HepG2 (cell line): ENCODE measurements around the gene SLC6A16. TPM values are rescaled to one million over a fixed set of nuclear protein-coding genes. Genes with fewer than 3 reads are reported as not detected.
A peak's percentile ranks its signal among the peaks of the same experiment; 100 is the strongest.

ENCODE experiments used
- ATAC-seq: fragments of 200-7000 bp; cut with Tn5 transposase; 3 replicates; pipeline ENCODE4 v1.9.1; 2020; ENCODE audit warnings: mild to moderate bottlenecking, moderate library complexity
- Bru-seq: library from RNA; stranded (reverse); fragments of 400-500 nt; gene quantifications from one replicate; lab custom pipeline; 2021; lab: Mats Ljungman, UMichigan
- BruChase-seq, 2 experiments: library from RNA; stranded (reverse); fragments of 400-500 nt; gene quantifications; one replicate each; lab custom pipeline; 2021; lab: Mats Ljungman, UMichigan
- BruUV-seq: library from RNA; stranded (reverse); fragments of 400-500 nt; replicated peaks from 2 replicates; lab custom pipeline; 2021; lab: Mats Ljungman, UMichigan
- CTCF ChIA-PET: fragments of 300-600 bp; formaldehyde crosslinking; extraction: SDS; loops from one replicate; lab custom pipeline; 2021; ENCODE audit warnings: low total read pairs, inconsistent platforms, low intra/inter-chr PET ratio; lab: Yijun Ruan, JAX
- POLR2A ChIA-PET: fragments of 350-600 bp; sonication (Branson Sonifier 250); formaldehyde crosslinking; loops from one replicate; lab custom pipeline; 2020; ENCODE audit warnings: antibody characterized with exemption, inconsistent platforms; lab: Yijun Ruan, JAX
- DNase-seq: peaks from one replicate; pipeline ENCODE4 v3.0.0-alpha.2; 2015; ENCODE audit warnings: low spot score
- FAIRE-seq: peaks from 3 replicates; lab custom pipeline; 2011; peaks lifted over from hg19 to GRCh38; lab: Jason Lieb, UNC
- H2AFZ ChIP-seq: one replicate; pipeline ENCODE4 v1.6.1; 2011; ENCODE audit warnings: low read length, inconsistent platforms
- H3K27ac ChIP-seq: fragments of 300-600 bp; 3 replicates; pipeline ENCODE4 v1.8.0; 2011; ENCODE audit warnings: mixed run types, mild to moderate bottlenecking, mixed read lengths, low read length, inconsistent platforms; ENCODE audit not compliant: insufficient read depth; ENCODE audit errors: extremely low read length
- H3K27me3 ChIP-seq, 2 experiments: fragments of 200-600 bp in 1 of 2; 2 replicates in 1 of 2; 3 replicates in 1 of 2; pipeline versions ENCODE4 v1.6.0 to v1.8.0; 2011; ENCODE audit warnings: low read length in 2 of 2, mild to moderate bottlenecking in 2 of 2, moderate library complexity in 2 of 2, inconsistent platforms in 1 of 2; ENCODE audit not compliant: insufficient read depth in 2 of 2, control insufficient read depth in 1 of 2
- H3K36me3 ChIP-seq, 2 experiments: fragments of 200-600 bp in 1 of 2; replicated peaks in 1 of 2; 2 replicates in 1 of 2; 3 replicates in 1 of 2; pipeline versions ENCODE4 v1.5.1 to v1.8.0; 2011; ENCODE audit warnings: low read length in 2 of 2, inconsistent platforms in 1 of 2; ENCODE audit not compliant: insufficient read depth in 2 of 2, control insufficient read depth in 1 of 2
- H3K4me1 ChIP-seq: 2 replicates; pipeline ENCODE4 v1.5.1; 2012; ENCODE audit warnings: low read length, inconsistent platforms; ENCODE audit not compliant: insufficient read depth
- H3K4me2 ChIP-seq: 2 replicates; pipeline ENCODE4 v1.6.0; 2011; ENCODE audit warnings: low read depth, low read length, inconsistent platforms
- H3K4me3 ChIP-seq, 3 experiments: fragments of 200-600 bp in 1 of 3; sonication (generic), shearing (Covaris generic) in 1 of 3; replicated peaks in 1 of 3; 2 replicates each; pipeline ENCODE4 v1.5.1; 2011 to 2016; ENCODE audit warnings: low read length in 3 of 3, inconsistent platforms in 2 of 3, low read depth in 2 of 3, mild to moderate bottlenecking in 2 of 3, control low read depth in 1 of 3, mixed read lengths in 1 of 3; ENCODE audit not compliant: insufficient read depth in 1 of 3
- H3K79me2 ChIP-seq: one replicate; pipeline ENCODE4 v1.6.1; 2011; ENCODE audit warnings: low read length, inconsistent platforms; ENCODE audit not compliant: insufficient read depth
- H3K9ac ChIP-seq: 2 replicates; pipeline ENCODE4 v1.6.0; 2011; ENCODE audit warnings: mild to moderate bottlenecking, low read depth, low read length, inconsistent platforms; ENCODE audit not compliant: insufficient read depth
- H3K9me3 ChIP-seq: 2 replicates; pipeline ENCODE4 v1.5.1; 2012; ENCODE audit warnings: mild to moderate bottlenecking, low read length
- H4K20me1 ChIP-seq: 2 replicates; pipeline ENCODE4 v1.6.0; 2011; ENCODE audit warnings: inconsistent platforms, mild to moderate bottlenecking, low read length, moderate library complexity; ENCODE audit not compliant: insufficient read depth
- AGO2 ChIP-seq: fragments of 200-400 bp; formaldehyde crosslinking; optimal IDR thresholded peaks from 2 replicates; pipeline ENCODE3; 2017; ENCODE audit warnings: mild to moderate bottlenecking, low read depth, low read length, moderate library complexity
- EEA1 ChIP-seq: sonication (generic); formaldehyde crosslinking; IDR thresholded peaks from 2 replicates; pipeline ENCODE4 v1.5.1; 2020; ENCODE audit warnings: mild to moderate bottlenecking, missing genetic modification reagents, borderline replicate concordance
- JUND ChIP-seq: sonication (generic); formaldehyde crosslinking; IDR thresholded peaks from 2 replicates; pipeline ENCODE4 v1.8.0; 2022; ENCODE audit warnings: mild to moderate bottlenecking, missing genetic modification reagents
- NR2F1 ChIP-seq, 2 experiments: fragments of 450-650 bp in 1 of 2; formaldehyde crosslinking in 1 of 2; IDR thresholded peaks; 2 replicates each; pipeline versions ENCODE4 v1.5.0 to v1.6.1; 2016 to 2020; ENCODE audit warnings: mild to moderate bottlenecking in 1 of 2, missing compliant biosample characterization in 1 of 2, missing genetic modification reagents in 1 of 2, moderate library complexity in 1 of 2
- PAXIP1 ChIP-seq: sonication (generic); formaldehyde crosslinking; conservative IDR thresholded peaks from 2 replicates; pipeline ENCODE4 v1.4.0; 2020; ENCODE audit warnings: mild to moderate bottlenecking, missing genetic modification reagents, moderate library complexity
- ZNF224 ChIP-seq: sonication (generic); formaldehyde crosslinking; IDR thresholded peaks from 2 replicates; pipeline ENCODE4 v1.5.0; 2020; ENCODE audit warnings: mild to moderate bottlenecking, missing genetic modification reagents
- ZNF775 ChIP-seq: sonication (generic); formaldehyde crosslinking; IDR thresholded peaks from 2 replicates; pipeline ENCODE4 v1.4.0; 2020; ENCODE audit warnings: missing genetic modification reagents, mild to moderate bottlenecking, moderate library complexity, borderline replicate concordance
- ZNF878 ChIP-seq: sonication (generic); formaldehyde crosslinking; IDR thresholded peaks from 2 replicates; pipeline ENCODE4 v1.8.1; 2023; ENCODE audit warnings: mild to moderate bottlenecking, missing genetic modification reagents, moderate library complexity
- ZUFSP ChIP-seq: sonication (generic); formaldehyde crosslinking; IDR thresholded peaks from 2 replicates; pipeline ENCODE4 v1.9.0; 2021; ENCODE audit warnings: missing genetic modification reagents, mild to moderate bottlenecking, borderline replicate concordance
- WGBS: methylation state at CpG from one replicate; pipeline ENCODE4 v1.1.6; 2017; ENCODE audit warnings: low lambda C conversion rate; 5-methylcytosine and 5-hydroxymethylcytosine counted together
- in situ Hi-C: cut with HindIII; loops from 2 replicates; pipeline ENCODE4 v1.10.0; 2017; ENCODE audit warnings: low pct_unique_long_range_greater_than_20kb; ENCODE audit not compliant: extremely low pct_ligation_motif_present
- intact Hi-C: fragments of 100-400 bp; cut with micrococcal nuclease; formaldehyde crosslinking; loops from one replicate; pipeline ENCODE4 v1.10.0; 2022; ENCODE audit not compliant: unreplicated experiment
- long read RNA-seq, 2 experiments: library from RNA in 1 of 2; library from polyadenylated mRNA in 1 of 2; stranded (forward) in 1 of 2; unstranded in 1 of 2; transcript quantifications; one replicate each; pipeline ENCODE4 v2.0.0, GENCODE V29; 2019 to 2022
- polyA minus RNA-seq, 3 experiments: library from RNA; depleted of rRNA, polyadenylated mRNA; stranded (reverse); fragments of >200 nt; gene quantifications; 2 replicates each; pipeline ENCODE4 v1.2.3, GENCODE V29; 2011; ENCODE audit warnings: low replicate concordance in 1 of 3
- polyA plus RNA-seq, 8 experiments: library from polyadenylated mRNA; depleted of rRNA in 3 of 8; stranded (reverse) in 7 of 8; unstranded in 1 of 8; fragments of >200 nt; fragmentation: Illumina TruSeq in 4 of 8; extraction: Trizol in 4 of 8; gene quantifications; 2 replicates each; pipeline versions ENCODE4 v1.2.1 to v1.2.3, GENCODE V29; 2011 to 2016; ENCODE audit warnings: low read depth in 4 of 8, missing spikeins in 1 of 8, mixed read lengths in 1 of 8; ENCODE audit not compliant: insufficient read depth in 1 of 8
- total RNA-seq, 5 experiments: library from RNA; depleted of rRNA; stranded (reverse); fragments of >200 nt; fragmentation: Illumina TruSeq; extraction: Trizol; gene quantifications; 2 replicates each; pipeline ENCODE4 v1.2.3, GENCODE V29; 2016; ENCODE audit warnings: low read depth in 1 of 5

Gene SLC6A16
- total RNA-seq (2016; rRNA removed; fragmentation: Illumina TruSeq; extraction: Trizol) (0.07 TPM in 1 of 2 replicates, not detected in the other), polyA plus RNA-seq (2011; rRNA removed) (0.18 and 0.22 TPM in 2 replicates), polyA minus RNA-seq (2011; rRNA and poly(A)+ RNA removed; ENCODE audit: low replicate concordance) (0.20 and 1.2 TPM in 2 replicates), Bru-seq, nascent RNA (percentile 36 among the genes with signal in this experiment), BruChase-seq, experiment 1, labeled RNA remaining after a 6-hour chase (percentile 40 among the genes with signal in this experiment), BruChase-seq, experiment 2, labeled RNA remaining after a 2-hour chase (percentile 48 among the genes with signal in this experiment)
- total RNA-seq (2016; cell fraction: cytosol; rRNA removed; fragmentation: Illumina TruSeq; extraction: Trizol; ENCODE audit: low read depth), result not detected in 2 replicates
- 0.11 and 0.25 TPM in 2 replicates for total RNA-seq (2016; cell fraction: insoluble cytoplasmic fraction; rRNA removed; fragmentation: Illumina TruSeq; extraction: Trizol)
- total RNA-seq (2016; cell fraction: membrane; rRNA removed; fragmentation: Illumina TruSeq; extraction: Trizol), result not detected in 2 replicates
- total RNA-seq (2016; cell fraction: nucleus; rRNA removed; fragmentation: Illumina TruSeq; extraction: Trizol), result 1.4 TPM in 1 of 2 replicates, not detected in the other
- polyA plus RNA-seq (2011; cell fraction: cytosol; rRNA removed), result 0.11 and 0.36 TPM in 2 replicates
- polyA plus RNA-seq (2011; cell fraction: nucleus; rRNA removed), result 0.33 and 0.95 TPM in 2 replicates
- polyA plus RNA-seq (2012), result 0.31 and 0.64 TPM in 2 replicates
- not detected in 2 replicates for polyA plus RNA-seq (2016; cell fraction: cytosol; fragmentation: Illumina TruSeq; extraction: Trizol; ENCODE audit: low read depth)
- not detected in 2 replicates for polyA plus RNA-seq (2016; cell fraction: insoluble cytoplasmic fraction; fragmentation: Illumina TruSeq; extraction: Trizol; ENCODE audit: low read depth)
- polyA plus RNA-seq (2016; cell fraction: membrane; fragmentation: Illumina TruSeq; extraction: Trizol; ENCODE audit: low read depth), result 0.35 and 0.39 TPM in 2 replicates
- polyA plus RNA-seq (2016; cell fraction: nucleus; fragmentation: Illumina TruSeq; extraction: Trizol; ENCODE audit: insufficient read depth, low read depth), result 0.45 TPM in 1 of 2 replicates, not detected in the other
- not detected in 2 replicates for polyA minus RNA-seq (2011; cell fraction: cytosol; rRNA and poly(A)+ RNA removed)
- polyA minus RNA-seq (2011; cell fraction: nucleus; rRNA and poly(A)+ RNA removed), result 0.26 and 0.37 TPM in 2 replicates
- long read RNA-seq, experiment 1, result 0 reads
- long read RNA-seq, experiment 2, result 0 reads

- no peak within 1 kb of the TSS for H3K4me3 ChIP-seq
- H3K79me2 ChIP-seq, result no peaks in the 10 kb centered on the region
- no peak within 1 kb of the TSS for H3K4me2 ChIP-seq
- no peaks in the 10 kb centered on the region for H3K9me3 ChIP-seq
- no peaks in the 10 kb centered on the region for H4K20me1 ChIP-seq
- BruUV-seq, result no TSS peak
- ATAC-seq (no peak), FAIRE-seq (no peak), DNase-seq (no peak)
- H3K27ac ChIP-seq, result no peak within 1 kb of the TSS
- intact Hi-C loops, result no loop called here
- in situ Hi-C loops, result no loop called here
- peaks cover 0 to 3% of the 10 kb centered on the region in 2 experiments; a peak in 1 of 5 replicates for H3K27me3 ChIP-seq
- no peaks in the 10 kb centered on the region for H3K36me3 ChIP-seq
- H3K9ac ChIP-seq, result no peak within 1 kb of the TSS
- 76% methylated on average over 33 of the region's 38 CpGs for WGBS
- peaks cover 1% of the 10 kb centered on the region; the same call in 1 of the 2 replicates for H3K4me1 ChIP-seq
- H2AFZ ChIP-seq, result no peak within 1 kb of the TSS
- ChIA-PET POLR2A (no interaction called here), CTCF (no interaction called here)
- TF ChIP-seq JUND (CRISPR knock-in tag), result no peak
- no peak for TF ChIP-seq ZNF224
- no peak for TF ChIP-seq ZUFSP (CRISPR knock-in tag)
- TF ChIP-seq EEA1, result no peak
- no peak for TF ChIP-seq PAXIP1
- TF ChIP-seq ZNF878, result no peak
- TF ChIP-seq NR2F1 (CRISPR knock-in tag; IDR thresholded peaks at IDR 0.05), result no peak
- TF ChIP-seq ZNF775 (CRISPR knock-in tag), result no peak
- TF ChIP-seq AGO2, result no peak
These were observed at the start of gene SLC6A16 for GRCh38 chr19:49324801-49325576. Gene SLC6A16, minus strand, starts transcription at chr19:49325191. Its CDS starts 13,844 bp downstream, at chr19:49311347.
